ENCODE data around the gene HBZ.
A peak's percentile ranks its signal among the peaks of the same experiment; 100 is the strongest.
"Not testable (repeated sequence)": the region's sequence is repeated elsewhere in the genome, so short reads cannot be mapped to it uniquely, and the experiment has no call there.

HBZ gene

DNA sequence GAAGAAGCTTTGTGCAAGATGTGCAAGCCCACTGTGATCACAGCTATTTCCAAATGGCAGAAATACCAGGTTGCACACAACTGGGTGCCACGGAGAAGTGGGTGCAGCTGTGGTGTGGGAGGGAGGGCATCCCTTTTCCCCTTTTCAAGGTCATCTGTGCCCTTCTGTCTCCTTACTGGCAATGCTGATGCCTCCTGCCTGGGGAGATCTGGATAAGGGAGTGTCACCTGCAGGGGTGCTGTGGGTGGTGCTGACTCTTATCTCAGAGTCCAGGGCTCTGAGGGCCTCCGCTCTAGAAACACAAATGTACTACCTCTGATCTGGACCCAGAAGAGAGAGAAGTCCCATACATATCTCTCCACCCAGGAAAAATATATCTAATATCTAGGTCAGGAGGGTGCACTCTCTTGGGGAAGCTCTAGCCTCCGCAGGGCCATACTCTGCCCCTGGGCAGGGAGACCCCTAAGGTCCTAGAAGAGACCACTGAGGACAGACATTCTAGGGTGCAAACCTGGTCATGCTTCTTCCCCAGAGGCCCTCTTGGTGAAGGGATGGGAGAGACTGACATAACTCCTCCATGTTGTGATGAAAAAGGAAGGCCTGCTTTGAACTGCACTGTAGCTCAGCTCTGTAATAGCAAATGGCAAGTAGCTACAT, 32.5 kb upstream of the HBZ start:
- Histone ChIP-seq H3K4me1 (ENCODE audit: control insufficient read depth, insufficient read depth, low read length) (peaks cover 15% of the 10 kb centered on the region), H3K9ac (ENCODE audit: low read length) (no peak overlapping the region), H3K9me3 (ENCODE audit: control insufficient read depth, low read length) (no peaks in the 10 kb centered on the region), H3K36me3 (ENCODE audit: control insufficient read depth, insufficient read depth, low read length) (no peaks in the 10 kb centered on the region), H3K4me3 (ENCODE audit: low read length) (no peak overlapping the region), H3K27me3 (ENCODE audit: control insufficient read depth, insufficient read depth, low read length) (no peaks in the 10 kb centered on the region)

DNA sequence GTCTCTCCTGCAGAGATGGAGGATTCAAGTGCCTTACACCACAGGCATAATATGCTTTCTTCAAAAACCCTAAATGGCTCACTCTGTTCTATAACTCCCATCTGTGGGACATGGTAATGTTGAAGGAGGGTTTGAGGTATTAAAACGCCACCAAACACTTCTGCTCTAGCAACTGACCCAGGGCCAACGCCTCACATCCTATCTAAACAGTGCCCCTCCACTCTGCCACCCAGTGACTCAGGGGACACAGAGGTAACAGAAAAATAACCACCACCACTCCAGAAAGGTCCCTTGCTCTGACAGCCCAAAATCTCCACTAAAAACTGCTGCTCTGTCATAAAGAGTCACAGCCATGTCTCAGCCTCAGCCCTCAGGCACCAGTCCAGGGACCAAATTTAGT, 31.7 kb upstream of the HBZ start:
- no peak overlapping the region for H3K9ac ChIP-seq (ENCODE audit: low read length)
- H3K9me3 ChIP-seq (ENCODE audit: control insufficient read depth, low read length), result no peaks in the 10 kb centered on the region
- H3K27me3 ChIP-seq (ENCODE audit: control insufficient read depth, insufficient read depth, low read length), result no peaks in the 10 kb centered on the region
- H3K4me3 ChIP-seq (ENCODE audit: low read length), result no peak overlapping the region
- H3K36me3 ChIP-seq (ENCODE audit: control insufficient read depth, insufficient read depth, low read length), result no peaks in the 10 kb centered on the region
- H3K4me1 ChIP-seq (ENCODE audit: control insufficient read depth, insufficient read depth, low read length), result peaks cover 15% of the 10 kb centered on the region

- H3K27me3 ChIP-seq (ENCODE audit: control insufficient read depth, insufficient read depth, low read length), result no peaks in the 10 kb centered on the region
These were observed 30.1 kb upstream of the HBZ start for GRCh38 chr16:122361-122760.

DNA sequence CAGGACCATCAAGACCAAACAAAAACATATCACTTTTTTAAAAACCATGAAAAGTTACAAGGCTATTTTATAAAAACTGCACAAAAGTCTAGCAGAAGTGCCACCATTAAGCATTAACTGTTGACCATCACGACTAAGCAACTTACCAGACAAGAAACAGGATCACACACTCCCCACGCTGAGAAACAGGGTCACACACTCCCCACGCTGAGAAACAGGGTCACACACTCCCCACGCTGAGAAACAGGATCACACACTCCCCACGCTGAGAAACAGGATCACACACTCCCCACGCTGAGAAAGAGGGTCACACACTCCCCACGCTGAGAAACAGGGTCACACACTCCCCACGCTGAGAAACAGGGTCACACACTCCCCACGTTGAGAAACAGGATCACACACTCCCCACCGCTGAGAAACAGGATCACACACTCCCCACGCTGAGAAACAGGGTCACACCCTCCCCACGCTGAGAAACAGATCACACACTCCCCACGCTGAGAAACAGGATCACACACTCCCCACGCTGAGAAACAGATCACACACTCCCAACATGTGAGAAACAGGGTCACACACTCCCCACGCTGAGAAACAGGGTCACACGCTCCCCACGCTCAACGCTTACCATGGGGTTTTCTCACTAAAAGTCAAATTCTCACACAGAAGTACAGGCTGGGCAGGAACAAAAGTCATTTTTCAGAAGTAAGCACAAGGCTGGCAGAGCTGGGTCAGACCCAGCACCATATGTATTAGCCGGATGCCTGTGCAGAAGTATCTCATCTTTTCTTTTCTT, 28.7 kb upstream of the HBZ start:
- H3K27me3 ChIP-seq (ENCODE audit: control insufficient read depth, insufficient read depth, low read length); H3K4me1 ChIP-seq (ENCODE audit: control insufficient read depth, insufficient read depth, low read length); H3K9me3 ChIP-seq (ENCODE audit: control insufficient read depth, low read length); H3K9ac ChIP-seq (ENCODE audit: low read length); H3K4me3 ChIP-seq (ENCODE audit: low read length); H3K36me3 ChIP-seq (ENCODE audit: control insufficient read depth, insufficient read depth, low read length): not testable (repeated sequence)

More at GRCh38 chr16:122361-122760, 30.1 kb upstream of the HBZ start:
- H3K4me3 ChIP-seq (ENCODE audit: low read length), result no peak overlapping the region
- H3K9me3 ChIP-seq (ENCODE audit: control insufficient read depth, low read length), result no peaks in the 10 kb centered on the region
- no peaks in the 10 kb centered on the region for H3K36me3 ChIP-seq (ENCODE audit: control insufficient read depth, insufficient read depth, low read length)
- peaks cover 15% of the 10 kb centered on the region for H3K4me1 ChIP-seq (ENCODE audit: control insufficient read depth, insufficient read depth, low read length)
- no peak overlapping the region for H3K9ac ChIP-seq (ENCODE audit: low read length)

- H3K4me1 ChIP-seq (ENCODE audit: control insufficient read depth, insufficient read depth, low read length), result no peaks in the 10 kb centered on the region
- H3K9me3 ChIP-seq (ENCODE audit: control insufficient read depth, low read length), result no peaks in the 10 kb centered on the region
- H3K36me3 ChIP-seq (ENCODE audit: control insufficient read depth, insufficient read depth, low read length), result no peaks in the 10 kb centered on the region
- H3K4me3 ChIP-seq (ENCODE audit: low read length), result no peak overlapping the region
- H3K9ac ChIP-seq (ENCODE audit: low read length), result no peak overlapping the region
- H3K27me3 ChIP-seq (ENCODE audit: control insufficient read depth, insufficient read depth, low read length), result no peaks in the 10 kb centered on the region
These were observed 27.4 kb upstream of the HBZ start for GRCh38 chr16:125011-125410.

DNA sequence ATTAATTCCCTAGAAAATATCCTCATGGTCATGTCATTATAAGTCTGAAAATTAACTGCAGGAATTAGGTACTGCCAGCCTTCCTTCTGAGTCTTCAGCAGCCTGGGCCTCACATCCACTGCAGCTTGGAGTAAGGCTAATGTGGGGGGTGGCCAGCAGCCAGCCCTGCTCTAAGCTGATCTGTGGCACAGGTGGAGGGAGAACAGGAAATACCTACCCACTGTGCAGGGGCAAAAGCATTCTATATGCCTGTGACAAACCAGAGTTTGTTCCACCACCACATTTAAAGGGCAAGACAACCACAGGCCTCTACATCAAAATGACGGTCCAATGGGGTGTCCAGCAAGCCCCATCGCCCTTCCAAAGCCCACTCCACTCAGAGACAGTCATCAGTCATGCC, 23.4 kb upstream of the HBZ start:
- H3K4me3 ChIP-seq (ENCODE audit: low read length), result no peak overlapping the region
- no peak overlapping the region for H3K9ac ChIP-seq (ENCODE audit: low read length)
- no peaks in the 10 kb centered on the region for H3K36me3 ChIP-seq (ENCODE audit: control insufficient read depth, insufficient read depth, low read length)
- no peaks in the 10 kb centered on the region for H3K27me3 ChIP-seq (ENCODE audit: control insufficient read depth, insufficient read depth, low read length)
- no peaks in the 10 kb centered on the region for H3K4me1 ChIP-seq (ENCODE audit: control insufficient read depth, insufficient read depth, low read length)
- no peaks in the 10 kb centered on the region for H3K9me3 ChIP-seq (ENCODE audit: control insufficient read depth, low read length)

DNA sequence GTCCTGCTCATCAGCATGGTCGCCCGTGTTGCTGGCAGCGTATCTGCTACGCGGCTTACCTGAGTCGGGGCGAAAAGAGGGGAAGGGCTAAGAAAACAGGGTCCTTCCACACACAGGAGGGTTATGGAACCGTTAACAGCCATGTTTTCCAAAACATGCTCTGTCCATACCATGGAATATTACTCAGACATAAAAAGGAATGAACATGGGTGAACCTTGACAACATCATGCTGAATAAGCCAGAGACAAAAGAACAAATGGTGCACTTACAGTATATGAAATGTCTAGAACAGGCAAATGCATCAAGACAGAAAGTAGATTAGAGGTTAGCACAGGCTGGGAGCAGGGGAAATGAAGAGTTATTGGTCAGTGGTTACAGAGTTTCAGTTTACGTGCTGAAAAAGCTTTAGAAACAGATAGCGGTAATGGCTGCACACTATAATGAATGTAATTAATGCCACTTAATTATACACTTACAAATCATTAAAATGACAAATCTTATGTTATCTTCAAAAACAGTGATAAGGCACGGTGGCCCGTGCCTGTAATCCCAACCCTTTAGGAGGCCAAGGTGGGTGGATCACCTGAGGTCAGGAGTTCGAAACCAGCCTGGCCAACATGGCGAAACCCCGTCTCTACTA, 21.8 kb upstream of the HBZ start:
- H3K27me3 ChIP-seq (ENCODE audit: control insufficient read depth, insufficient read depth, low read length), result no peaks in the 10 kb centered on the region
- no peak overlapping the region for H3K4me3 ChIP-seq (ENCODE audit: low read length)
- no peaks in the 10 kb centered on the region for H3K9me3 ChIP-seq (ENCODE audit: control insufficient read depth, low read length)
- no peaks in the 10 kb centered on the region for H3K4me1 ChIP-seq (ENCODE audit: control insufficient read depth, insufficient read depth, low read length)
- no peaks in the 10 kb centered on the region for H3K36me3 ChIP-seq (ENCODE audit: control insufficient read depth, insufficient read depth, low read length)
- no peak overlapping the region for H3K9ac ChIP-seq (ENCODE audit: low read length)

GRCh38 chr16:132120-132519, 20.3 kb upstream of the HBZ start:
- Histone ChIP-seq H3K36me3 (ENCODE audit: control insufficient read depth, insufficient read depth, low read length) (no peaks in the 10 kb centered on the region), H3K4me1 (ENCODE audit: control insufficient read depth, insufficient read depth, low read length) (no peaks in the 10 kb centered on the region), H3K27me3 (ENCODE audit: control insufficient read depth, insufficient read depth, low read length) (no peaks in the 10 kb centered on the region), H3K4me3 (ENCODE audit: low read length) (no peak overlapping the region), H3K9me3 (ENCODE audit: control insufficient read depth, low read length) (no peaks in the 10 kb centered on the region), H3K9ac (ENCODE audit: low read length) (no peak overlapping the region)

DNA sequence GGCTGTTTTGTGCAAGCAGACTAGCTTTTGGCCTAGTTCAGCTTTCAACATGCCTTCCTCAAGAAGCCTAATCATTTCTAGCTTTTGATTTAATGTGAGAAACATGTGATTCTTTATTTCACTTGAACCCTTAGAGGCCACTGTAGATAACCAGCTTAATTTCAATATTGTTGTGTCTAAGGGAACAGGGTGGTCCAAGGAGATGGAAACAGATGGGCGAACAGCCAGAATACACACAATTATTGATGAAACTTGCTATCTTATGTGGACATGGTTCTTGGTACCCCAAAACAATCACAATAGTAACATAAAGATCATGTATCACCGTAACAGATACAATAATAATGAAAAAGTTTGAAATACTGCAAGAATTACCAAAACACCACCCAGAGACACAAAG, 18.7 kb upstream of the HBZ start:
- Histone ChIP-seq H3K9me3 (ENCODE audit: control insufficient read depth, low read length) (no peaks in the 10 kb centered on the region), H3K36me3 (ENCODE audit: control insufficient read depth, insufficient read depth, low read length) (no peaks in the 10 kb centered on the region), H3K27me3 (ENCODE audit: control insufficient read depth, insufficient read depth, low read length) (no peaks in the 10 kb centered on the region), H3K4me1 (ENCODE audit: control insufficient read depth, insufficient read depth, low read length) (peaks cover 7% of the 10 kb centered on the region), H3K4me3 (ENCODE audit: low read length) (no peak overlapping the region), H3K9ac (ENCODE audit: low read length) (no peak overlapping the region)

DNA sequence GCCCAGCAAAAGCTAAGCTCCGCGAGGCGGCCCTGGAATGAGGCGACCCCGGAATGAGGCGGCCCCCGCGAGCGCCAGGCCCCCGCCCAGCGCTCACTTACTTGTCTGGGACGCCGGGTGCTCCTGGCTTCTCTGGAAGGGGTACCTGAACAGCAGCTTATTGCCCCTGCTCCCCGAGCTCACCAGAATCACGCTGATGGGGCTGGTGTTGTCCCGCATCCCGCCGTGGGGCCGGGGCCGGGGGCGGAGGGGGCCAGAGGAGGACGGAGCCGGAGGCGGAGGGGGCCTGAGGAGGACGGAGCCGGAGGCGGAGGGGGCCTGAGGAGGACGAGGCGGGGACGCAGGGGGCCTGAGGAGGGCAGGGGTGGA, 14.4 kb upstream of the HBZ start:
- Histone ChIP-seq H3K36me3 (ENCODE audit: control insufficient read depth, insufficient read depth, low read length) (no peaks in the 10 kb centered on the region), H3K27me3 (ENCODE audit: control insufficient read depth, insufficient read depth, low read length) (no peaks in the 10 kb centered on the region)

GRCh38 chr16:140175-140857, 12.1 kb upstream of the HBZ start:
- Histone ChIP-seq H3K27me3 (ENCODE audit: control insufficient read depth, insufficient read depth, low read length) (peaks cover 7% of the 10 kb centered on the region), H3K9me3 (ENCODE audit: control insufficient read depth, low read length) (no peaks in the 10 kb centered on the region), H3K9ac (ENCODE audit: low read length) (no peak overlapping the region), H3K36me3 (ENCODE audit: control insufficient read depth, insufficient read depth, low read length) (no peaks in the 10 kb centered on the region), H3K4me1 (ENCODE audit: control insufficient read depth, insufficient read depth, low read length) (peaks cover 7% of the 10 kb centered on the region), H3K4me3 (ENCODE audit: low read length) (no peak overlapping the region)

More for the DNA sequence above, 14.4 kb upstream of the HBZ start:
- H3K4me1 ChIP-seq (ENCODE audit: control insufficient read depth, insufficient read depth, low read length), result peaks cover 7% of the 10 kb centered on the region
- H3K9ac ChIP-seq (ENCODE audit: low read length), result peak overlapping the region; percentile 76
- H3K4me3 ChIP-seq (ENCODE audit: low read length), result peak overlapping the region; percentile 14
- H3K9me3 ChIP-seq (ENCODE audit: control insufficient read depth, low read length), result no peaks in the 10 kb centered on the region

- Histone ChIP-seq H3K36me3 (ENCODE audit: control insufficient read depth, insufficient read depth, low read length) (no peaks in the 10 kb centered on the region), H3K27me3 (ENCODE audit: control insufficient read depth, insufficient read depth, low read length) (peaks cover 7% of the 10 kb centered on the region), H3K4me1 (ENCODE audit: control insufficient read depth, insufficient read depth, low read length) (peaks cover 4% of the 10 kb centered on the region), H3K9me3 (ENCODE audit: control insufficient read depth, low read length) (no peaks in the 10 kb centered on the region), H3K9ac (ENCODE audit: low read length) (no peak overlapping the region), H3K4me3 (ENCODE audit: low read length) (no peak overlapping the region)
These were observed 10.0 kb upstream of the HBZ start for GRCh38 chr16:142405-142967.
